CD4-positive, alpha-beta T cell treated with Interferon alpha-2 for 1 hour (primary cell): Measurements from ENCODE around the gene RRAGC.
A peak's percentile ranks its signal among the peaks of the same experiment; 100 is the strongest.
"Not testable (repeated sequence)": the region's sequence is repeated elsewhere in the genome, so short reads cannot be mapped to it uniquely, and the experiment has no call there.

Source experiments
- DNase-seq, 2 donors: peaks; one replicate each; pipeline ENCODE4 v3.0.0-alpha.2; 2020 to 2022

The RRAGC gene

DNA sequence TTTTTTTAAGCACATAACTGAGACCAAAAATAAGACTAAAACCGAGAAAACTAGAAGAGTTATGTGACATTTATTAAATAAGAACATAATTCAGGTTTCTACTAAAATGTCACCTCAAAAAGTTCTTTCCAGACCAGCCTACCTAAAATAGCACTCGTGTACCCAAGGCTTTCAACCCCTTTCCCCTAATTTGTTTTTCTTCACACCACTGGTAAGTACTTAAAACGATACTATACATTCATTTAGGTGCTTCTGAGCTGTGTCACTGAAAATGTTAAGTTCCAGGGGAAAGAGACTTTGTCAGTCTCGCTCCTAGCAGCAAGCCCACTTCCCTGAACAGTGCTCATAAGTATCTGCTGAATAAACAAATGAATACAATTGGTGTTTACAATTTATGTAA is 6.8 kb downstream of the RRAGC start:
- no peak for DNase-seq

DNA sequence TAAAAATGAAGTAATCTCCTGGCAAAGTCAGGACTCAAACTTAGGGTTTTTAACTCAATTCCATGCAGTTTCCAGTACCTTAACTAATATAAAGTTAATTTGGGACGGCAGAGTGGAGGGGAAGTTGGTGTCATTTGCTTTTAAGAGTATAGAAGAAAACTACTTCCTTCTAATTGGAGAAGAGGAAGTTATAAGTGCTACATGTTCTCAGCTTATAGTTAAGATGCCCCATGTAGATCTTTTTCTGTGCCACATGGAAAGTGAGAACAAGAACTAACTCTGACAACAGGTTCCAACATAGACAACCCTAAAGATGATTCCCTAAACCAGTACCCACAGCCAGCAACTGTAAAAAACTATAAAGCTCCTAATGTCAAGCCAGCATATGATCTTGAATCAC is 11.5 kb downstream of the RRAGC start:
- no peak for DNase-seq

DNA sequence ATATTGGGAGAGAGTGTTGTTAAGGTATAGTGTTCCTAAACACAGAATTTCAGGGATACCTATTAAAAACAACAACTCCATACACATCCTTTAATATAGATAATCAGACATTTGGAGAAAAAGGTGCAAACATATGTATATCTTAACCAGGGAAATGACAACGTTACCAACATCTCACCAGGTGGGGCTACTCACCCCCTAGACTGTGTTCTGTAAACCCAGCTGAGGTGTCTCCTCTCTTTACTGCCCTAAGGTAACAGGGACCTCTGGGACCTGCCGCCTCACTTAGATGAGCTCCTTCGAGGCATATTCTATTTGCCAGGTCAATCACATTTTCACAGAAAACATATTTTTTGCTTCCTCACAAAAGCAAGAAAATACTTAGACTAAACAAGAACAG is 13.4 kb downstream of the RRAGC start:
- no peak for DNase-seq

DNA sequence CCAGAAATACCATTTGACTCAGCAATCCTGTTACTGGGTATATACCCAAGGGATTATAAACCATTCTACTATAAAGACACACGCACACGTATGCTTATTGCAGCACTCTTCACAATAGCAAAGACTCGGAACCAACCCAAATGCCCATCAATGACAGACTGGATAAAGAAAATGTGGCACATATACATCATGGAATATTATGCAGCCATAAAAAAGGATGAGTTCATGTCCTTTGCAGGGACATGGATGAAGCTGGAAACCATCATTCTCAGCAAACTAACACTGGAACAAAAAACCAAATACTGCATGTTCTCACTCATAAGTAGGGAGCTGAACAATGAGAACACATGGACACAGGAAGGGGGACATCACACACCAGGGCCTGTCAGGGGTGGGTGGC is 14.5 kb downstream of the RRAGC start:
- not testable (repeated sequence) for DNase-seq

DNA sequence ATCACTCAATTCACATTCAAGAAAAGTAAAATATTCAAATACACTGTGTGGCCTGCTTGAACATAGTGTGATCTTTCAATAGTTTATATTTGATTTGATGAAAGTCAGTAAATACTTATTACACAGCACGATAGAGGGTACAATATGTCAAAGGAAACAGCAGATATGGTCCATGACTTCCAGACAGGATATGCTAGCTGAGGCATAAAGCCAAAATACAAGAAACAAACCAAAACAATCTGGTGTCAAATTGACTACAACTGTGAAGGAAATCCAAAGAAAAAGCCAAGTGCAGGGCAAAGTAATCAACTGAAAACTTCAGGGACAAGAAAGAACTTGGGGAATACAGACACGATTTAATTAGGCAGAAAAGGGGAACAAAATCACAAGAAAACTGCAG is 19.3 kb downstream of the RRAGC start:
- DNase-seq: no peak

DNA sequence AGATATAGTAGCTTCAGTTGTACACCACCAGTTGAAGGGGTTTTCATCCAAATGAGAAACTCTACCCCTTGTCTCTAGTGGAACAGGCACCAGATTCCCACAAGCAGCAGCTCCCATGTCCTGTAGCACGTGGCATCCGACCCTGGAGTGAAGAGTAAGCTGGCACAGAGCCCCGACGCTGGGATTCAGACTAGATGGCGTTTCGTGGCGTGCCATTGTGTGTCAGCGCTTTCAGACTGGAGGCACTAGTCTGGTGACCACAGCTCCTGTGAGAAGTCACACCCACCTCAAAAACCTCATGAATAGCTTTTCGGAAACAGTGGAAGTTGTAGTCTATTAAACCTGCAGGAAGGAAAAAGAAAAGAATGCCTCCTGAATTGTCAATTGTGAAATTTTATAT is 20.2 kb downstream of the RRAGC start:
- DNase-seq: no peak

DNA sequence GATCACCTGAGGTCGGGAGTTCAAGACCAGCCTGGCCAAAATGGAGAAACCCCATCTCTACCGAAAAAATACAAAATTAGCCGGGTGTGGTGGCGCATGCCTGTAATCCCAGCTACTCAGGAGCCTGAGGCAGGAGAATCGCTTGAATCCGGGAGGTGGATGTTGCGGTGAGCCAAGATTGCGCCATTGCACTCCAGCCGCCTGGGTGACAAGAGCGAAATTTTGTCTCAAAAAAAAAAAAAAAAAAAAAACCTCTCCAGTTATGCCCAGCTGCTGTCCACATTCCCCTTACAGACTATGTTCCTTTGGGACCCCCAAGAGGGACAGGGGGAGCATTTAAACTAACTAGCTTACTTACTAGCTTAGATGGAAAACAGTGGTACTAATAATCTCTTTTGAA is 23.3 kb downstream of the RRAGC start:
- not testable (repeated sequence) for DNase-seq

DNA sequence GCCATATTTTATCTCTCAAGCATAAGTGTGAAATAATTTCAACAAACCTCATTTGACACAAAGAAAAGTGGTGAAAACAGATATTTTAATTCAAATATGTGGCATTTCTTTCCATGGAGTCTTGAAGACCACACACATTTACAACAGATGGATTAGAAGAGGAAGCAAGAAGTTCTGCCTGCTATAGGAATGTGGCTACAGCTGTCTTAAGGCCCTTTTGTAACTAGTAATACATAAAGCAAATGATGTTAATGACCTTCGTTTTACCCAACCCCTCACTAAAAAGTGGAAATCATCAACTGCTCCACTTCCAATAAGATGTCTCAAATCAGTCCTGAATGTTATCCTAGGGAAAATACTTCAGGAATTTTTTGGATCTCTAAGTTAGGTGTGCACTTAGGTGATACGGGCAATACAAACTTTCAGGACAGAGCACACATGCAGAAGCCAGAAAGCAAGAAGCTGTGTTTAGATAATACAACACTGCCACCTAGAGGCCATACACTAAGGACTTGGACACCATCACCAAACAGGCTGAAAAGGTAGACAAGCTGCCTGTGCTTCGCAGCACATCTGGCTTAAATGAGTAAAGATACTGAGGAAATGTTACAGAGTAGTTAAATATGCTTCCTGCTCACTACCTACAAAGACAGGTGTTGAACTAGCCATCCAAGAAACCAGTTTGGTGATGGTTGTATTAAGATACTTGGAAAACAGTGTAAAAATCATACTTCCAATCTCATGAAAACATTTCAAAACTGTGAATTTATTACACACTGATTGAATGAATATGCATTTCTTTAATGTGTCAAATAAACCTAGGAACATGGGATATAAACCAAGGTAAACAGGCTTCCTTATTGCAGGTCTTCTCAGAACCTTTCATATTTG is 24.4 kb downstream of the RRAGC start:
- DNase-seq: peak; percentile 53 to 80

DNA sequence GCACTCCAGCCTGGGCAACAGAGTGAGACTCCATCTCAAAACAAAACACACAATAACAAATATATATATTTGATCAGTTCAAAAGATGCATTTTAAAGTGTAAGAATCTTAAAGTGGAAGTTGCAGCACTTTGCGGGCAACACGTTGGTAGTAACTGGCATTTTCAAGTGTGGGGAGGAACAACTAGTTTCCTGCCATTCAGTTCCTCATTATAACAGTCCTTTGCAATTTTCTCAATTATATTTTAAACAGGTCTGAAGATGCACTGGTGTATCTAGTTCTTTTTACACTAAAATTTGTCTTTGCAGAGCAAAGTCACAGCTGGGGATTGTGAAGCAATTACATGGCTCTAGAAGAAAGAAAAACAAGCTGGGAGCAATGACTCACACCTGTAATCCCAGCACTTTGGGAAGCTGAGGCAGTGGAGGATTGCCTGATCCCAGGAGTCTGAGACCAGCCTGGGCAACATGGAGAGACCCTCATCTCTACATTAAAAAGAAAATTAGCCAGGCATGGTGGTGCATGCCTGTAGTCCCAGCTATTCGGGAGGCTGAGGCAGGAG is 25.3 kb downstream of the RRAGC start:
- DNase-seq: no peak

DNA sequence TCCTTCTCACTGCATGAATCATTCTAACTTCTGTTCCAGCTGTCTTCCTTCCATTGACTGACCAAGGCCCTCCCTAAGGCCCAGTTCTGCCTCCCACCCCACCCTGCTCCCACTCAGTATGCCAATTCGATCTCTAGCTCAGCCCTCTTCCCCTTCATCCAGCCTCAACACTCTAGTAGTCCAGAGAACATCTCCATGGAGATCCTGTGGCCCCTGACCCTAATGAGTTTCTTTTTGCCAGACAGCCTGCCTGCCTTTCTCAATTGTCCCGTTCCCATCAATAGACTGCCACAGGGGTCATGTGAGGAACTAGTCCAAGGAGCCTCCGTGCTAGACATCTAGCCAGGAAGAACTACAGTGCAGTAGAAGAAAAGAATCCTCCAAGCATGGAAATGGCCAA is 26.4 kb downstream of the RRAGC start:
- no peak for DNase-seq

DNA sequence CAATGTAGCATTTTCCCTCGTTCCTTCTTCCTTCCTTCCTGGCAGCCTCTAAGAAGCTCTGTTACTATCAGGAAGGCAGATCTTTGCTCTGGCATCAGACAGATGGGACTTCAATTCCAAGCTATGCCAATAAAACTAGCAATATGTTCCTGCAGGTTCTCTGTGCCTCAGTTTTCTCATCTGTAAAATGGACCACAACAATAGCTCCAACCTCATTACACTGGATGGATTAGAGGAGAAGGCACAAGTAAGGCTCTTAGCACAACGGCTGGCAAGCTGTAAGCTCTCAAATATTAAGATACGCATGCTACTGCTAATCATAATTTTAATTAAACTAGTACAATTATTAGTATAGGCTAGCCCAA is 27.2 kb downstream of the RRAGC start:
- DNase-seq: no peak

DNA sequence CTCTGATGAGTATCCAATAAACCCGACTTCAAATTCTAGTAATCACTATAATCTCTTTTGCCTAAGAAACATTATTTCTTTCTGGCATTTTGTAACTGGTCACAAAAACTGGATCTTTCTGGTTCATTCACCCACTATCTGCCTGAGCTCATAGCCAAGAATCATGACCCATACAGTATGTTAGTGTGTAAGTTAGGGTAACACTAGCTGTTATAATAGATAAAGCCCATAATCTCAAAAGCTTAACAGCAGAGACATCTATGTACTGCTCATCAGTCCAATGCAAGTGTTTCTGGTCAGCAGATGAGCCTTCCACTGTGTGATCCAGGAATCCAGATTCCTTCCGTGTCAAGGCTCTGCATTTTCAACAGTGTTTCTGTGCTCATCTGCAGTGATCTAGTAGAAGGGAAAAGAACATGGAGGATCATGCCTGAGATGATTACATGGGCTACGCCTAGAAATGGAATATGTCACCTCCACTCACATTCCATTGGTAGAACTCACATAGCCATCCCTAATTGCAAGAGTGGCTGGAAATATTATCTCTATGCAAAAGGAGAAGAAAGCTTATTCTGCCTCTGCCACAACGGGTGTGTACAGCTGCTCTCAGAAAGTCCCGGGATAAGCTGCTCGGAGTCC is 27.7 kb downstream of the RRAGC start:
- no peak for DNase-seq

DNA sequence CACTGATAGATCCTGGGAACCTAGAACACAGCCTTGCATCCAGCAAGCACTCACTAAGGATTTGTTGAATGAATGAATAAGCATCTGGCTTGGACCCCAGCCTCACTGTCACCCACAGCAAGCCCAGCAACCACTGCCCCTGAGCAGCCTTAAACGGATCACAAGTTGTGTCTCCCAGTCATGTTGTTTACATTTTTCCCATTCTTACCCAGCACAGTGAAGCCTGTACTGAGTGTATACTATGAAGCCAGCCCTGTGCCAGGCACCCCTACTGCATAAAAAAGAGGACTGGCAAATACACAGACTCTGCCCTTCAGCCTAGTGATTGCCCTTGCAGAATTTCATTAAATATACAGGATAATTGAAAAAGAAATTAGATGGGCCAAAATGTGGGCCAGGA is 30.2 kb downstream of the RRAGC start:
- no peak for DNase-seq

DNA sequence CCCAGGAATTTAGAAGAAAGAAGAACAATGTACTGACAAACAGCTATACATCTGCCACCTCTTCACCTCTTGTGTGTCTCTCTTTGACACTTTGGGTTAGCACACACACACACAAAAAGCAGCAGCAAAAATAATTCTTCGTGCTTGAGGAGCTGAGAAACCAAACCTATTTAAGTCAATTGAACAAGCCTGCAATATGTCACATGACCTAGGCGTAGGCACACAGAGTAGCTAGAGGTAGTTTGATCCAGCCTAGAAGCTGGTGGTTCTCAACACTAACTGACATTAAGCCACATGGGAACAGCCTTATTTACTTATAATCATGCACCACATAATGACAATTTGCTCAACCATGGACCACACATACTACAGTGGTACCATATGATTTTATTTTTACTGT is 32.3 kb downstream of the RRAGC start:
- no peak for DNase-seq

DNA sequence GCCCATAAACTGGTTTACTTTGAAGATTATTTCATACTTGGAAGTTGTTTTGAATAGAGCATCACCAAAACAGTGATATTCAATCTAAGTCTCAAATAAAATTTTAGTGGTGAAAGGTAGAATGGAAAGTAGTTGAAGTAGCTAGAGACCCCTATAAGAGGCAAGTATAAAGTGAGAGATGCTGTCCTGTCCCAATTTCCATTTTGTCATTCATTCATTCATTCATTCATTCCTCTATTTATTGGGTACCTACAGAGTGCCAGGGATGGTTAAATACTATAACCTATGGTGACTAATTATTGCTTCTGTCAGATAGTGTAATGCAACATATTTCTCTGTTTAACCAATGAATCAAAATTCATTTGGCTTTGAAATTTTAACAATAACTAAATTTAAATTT is 32.7 kb downstream of the RRAGC start:
- no peak for DNase-seq

DNA sequence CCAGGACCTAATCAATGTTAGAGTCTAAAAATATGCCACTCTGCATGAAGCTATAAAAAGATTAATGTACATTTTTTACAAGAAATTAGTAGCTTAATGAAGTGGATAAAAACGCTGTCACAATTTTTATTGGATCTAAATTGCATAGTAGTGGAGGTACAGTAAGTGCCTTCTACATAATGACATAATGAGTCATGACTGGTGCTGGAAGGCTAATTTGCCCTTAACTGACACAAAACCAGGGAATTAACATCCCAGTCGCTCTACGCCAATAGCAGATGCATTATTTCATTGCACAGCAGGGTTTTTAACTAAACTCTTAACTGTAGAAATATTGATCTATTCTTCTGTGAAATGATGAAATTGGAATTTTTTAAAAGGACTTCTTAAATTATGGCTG is 33.3 kb downstream of the RRAGC start:
- DNase-seq: no peak

DNA sequence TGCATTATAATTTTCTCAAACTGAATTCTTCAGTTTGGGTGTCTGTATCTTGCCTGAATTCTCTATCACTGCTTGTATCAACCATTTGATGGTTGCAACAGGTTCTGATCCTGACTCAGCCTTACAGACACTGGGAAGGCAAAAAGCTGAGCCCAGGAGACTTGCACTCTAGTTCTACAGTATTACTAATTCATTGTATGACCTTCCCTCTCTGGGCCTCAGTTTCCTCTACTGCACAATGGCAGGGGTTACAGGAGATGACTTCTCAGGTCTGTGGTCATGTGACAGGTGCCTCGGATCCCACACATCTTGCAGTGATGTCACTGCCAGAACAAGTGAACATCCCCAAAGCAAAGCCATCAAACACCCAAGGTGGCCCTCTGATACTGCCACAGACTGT is 38.7 kb downstream of the RRAGC start:
- no peak for DNase-seq

DNA sequence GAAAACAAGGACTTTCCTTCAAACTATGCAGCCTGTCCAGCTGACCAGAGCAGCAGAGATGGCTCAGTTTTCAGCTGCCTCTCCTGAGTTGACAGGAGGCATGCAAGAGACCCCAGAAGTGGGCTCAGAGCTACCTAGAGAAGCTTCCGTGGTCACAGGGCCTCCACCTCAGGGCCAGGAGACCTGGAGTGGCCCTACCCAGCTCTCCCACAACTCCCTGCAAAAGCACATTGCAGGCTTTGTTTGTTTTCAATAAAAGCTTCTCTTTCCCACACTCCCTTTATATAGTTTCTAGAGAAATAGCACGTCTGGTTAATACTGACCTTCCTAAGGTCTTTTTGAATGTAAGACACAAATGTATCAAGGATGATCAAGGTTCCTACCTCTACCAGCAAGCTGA is 40.1 kb downstream of the RRAGC start:
- DNase-seq: no peak

DNA sequence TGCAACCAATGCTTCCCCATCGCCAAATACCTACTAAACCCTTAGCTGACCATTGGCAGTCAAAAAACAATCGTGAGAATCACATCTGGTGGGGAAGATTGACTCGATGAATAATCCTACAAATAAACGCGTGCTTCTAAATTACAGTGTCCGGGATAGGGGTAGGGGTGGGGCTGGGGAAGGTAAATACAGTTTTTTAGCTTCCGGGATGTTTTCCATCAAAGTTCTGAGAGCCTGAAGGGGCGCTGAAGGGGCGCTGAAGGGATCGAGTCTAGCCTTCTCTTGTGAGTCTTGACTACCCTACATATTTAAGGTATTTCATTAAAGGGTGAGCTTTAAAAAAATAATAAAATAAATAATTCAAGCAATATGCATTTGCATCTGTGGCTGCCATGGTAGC is 40.5 kb downstream of the RRAGC start:
- DNase-seq: no peak

DNA sequence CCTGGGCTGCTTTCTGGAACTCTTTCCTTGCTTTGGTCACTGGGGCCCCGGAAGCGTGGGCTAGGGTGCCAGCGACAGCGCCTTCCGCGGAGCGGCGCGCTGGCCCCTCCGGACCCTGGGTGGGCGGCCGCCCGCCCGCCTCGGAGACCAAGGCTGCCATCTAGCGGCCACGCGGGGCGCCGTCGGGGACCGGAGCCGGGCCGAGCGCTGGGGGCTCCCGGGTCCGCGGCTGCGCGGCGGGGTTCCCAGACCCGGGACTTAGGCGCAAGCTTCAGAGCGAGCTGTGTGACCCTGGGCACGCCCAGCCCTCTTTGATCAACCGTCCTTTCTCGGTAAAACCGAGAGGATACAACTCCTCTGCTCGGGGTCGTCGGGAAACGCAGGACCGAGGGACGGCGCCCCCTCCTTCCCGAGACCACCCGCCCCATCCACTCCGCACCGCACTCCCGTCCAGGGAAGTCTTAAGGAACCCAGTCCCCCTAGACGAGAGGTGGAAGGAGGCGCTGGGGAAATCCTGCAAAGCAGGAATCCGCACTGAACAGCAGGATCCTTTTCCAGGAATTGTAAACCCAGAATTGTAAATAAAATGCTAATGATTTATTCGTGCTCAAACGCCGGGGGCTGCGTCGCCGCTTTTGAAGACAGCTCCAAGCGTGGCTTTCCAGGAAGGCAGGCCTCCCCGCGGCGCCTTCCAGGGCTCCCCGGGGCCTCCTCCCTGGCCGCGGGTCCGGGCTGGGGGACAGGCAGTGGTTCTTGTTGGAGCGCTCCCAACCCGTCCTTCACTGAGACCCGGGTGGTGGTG is 41.2 kb downstream of the RRAGC start:
- DNase-seq: peak; percentile 14 to 40

DNA sequence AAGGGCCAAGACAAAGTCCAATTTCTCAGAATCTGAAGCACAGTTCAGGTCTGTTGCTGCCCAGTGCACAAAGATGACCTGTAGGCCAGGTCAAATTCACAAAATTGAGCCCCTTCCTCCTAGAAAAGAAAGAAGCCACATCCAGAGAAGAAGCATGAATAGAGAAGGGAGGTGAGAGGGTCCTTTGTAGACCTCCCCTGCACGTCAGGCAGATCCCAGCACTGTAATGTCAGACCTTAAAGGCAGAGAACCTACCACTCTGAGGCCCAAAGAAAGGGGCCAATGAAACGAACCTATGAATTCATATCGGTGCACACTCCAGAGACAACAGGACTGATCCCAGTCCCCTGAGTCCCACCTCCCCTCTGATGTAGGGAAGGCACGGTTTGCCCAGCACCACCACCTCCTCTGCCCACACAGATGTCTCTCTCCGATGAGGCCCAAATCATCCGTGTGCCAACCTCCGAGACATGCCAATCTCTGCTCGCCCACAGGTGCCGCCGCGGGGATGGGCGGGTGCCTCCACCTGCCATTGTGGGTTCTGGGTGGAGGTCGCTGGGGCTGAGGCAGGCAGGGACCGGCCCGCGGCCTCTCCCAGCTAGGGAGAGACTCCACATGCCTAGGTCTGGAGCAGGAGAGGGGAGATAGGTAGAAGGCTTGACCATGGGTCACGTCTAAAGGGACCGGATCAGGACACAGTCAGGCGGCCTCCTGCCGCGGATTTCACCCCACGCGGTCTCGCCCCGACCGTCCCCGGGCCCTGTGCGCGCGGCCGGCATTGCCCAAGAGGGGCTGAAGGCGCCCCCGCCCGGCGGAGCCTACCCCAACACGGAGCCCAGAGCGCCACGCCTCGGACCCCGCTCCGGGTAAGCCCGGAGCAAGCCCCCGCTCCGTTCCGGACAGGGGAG is 42.1 kb downstream of the RRAGC start:
- no peak for DNase-seq

DNA sequence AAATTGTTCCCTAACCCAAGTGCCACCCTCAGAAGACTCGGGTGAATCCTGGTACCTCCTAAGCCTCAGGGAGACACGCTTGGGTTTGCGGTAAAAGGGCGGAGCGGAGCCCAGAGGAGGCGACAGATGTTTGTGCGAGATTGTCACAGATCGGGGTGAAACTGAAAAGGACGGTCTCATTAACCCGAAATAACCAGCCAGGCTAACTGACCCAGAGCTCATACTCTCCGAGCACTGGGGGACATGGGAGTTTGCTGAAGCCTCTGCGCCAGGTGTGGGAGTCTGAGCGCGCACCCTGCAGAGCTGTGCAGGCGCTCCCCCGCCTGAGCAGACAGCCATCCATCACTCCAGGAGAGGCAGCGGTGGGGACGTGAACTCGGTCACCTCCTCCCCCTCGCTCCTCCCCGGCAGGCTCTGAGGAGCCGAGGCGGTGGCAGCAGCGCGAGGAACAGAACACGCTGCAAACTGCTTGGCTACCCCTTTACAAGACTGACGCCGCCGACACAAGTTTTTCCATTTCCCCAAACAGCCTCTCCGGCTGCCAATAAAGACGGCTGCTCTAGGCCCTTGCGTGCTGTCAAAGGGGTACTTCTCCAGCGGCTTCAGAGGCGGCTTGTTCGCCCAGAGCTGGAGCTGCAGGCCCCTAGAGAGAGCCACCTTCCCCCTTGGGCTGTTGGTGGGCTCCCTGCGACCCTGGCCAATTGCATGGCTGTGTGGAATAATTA is 43.5 kb downstream of the RRAGC start:
- no peak for DNase-seq
